Neural progenitor cell (in vitro differentiated cells): ENCODE data around the gene SPINDOC.

ENCODE experiments used
- CTCF ChIP-seq: fragments of 200-600 bp; sonication (generic); IDR thresholded peaks from 2 replicates; pipeline ENCODE4 v1.5.1; 2017; ENCODE audit warnings: antibody characterized with exemption, mild to moderate bottlenecking
- EZH2phosphoT487 ChIP-seq: fragments of 200-600 bp; sonication (generic); IDR thresholded peaks from 2 replicates; pipeline ENCODE4 v1.6.1; 2017; ENCODE audit warnings: antibody characterized with exemption

- no peak for TF ChIP-seq CTCF
- no peak for TF ChIP-seq EZH2phosphoT487
Measured at GRCh38 chr11:63868399-63869064, 55.3 kb downstream of the SPINDOC start.
